Spleen (tissue), 11 donors: Measurements from ENCODE around the gene ZNF672. TPM values are rescaled to one million over a fixed set of nuclear protein-coding genes. Genes with fewer than 3 reads are reported as not detected.
"Not testable (repeated sequence)": the region's sequence is repeated elsewhere in the genome, so short reads cannot be mapped to it uniquely, and the experiment has no call there.

Experiments used
- DNase-seq: peaks from one replicate; pipeline ENCODE4 v3.0.0-alpha.2; 2020
- H3K27ac ChIP-seq, 8 donors: fragments of 200-600 bp; sonication (generic) in 7 of 8; 1 replicate in 4 of 8; 2 replicates in 4 of 8; pipeline versions ENCODE4 v1.5.0 to v1.8.0; 2016 to 2021; ENCODE audit warnings: inconsistent platforms in 4 of 8, mild to moderate bottlenecking in 4 of 8, moderate library complexity in 1 of 8
- H3K27me3 ChIP-seq, 7 donors: fragments of 200-600 bp; sonication (generic) in 6 of 7; replicated peaks in 1 of 7; 1 replicate in 4 of 7; 2 replicates in 3 of 7; pipeline versions ENCODE4 v1.5.0 to v1.8.0; 2016 to 2021; ENCODE audit warnings: inconsistent platforms in 3 of 7, mild to moderate bottlenecking in 1 of 7
- H3K36me3 ChIP-seq, 6 donors: fragments of 200-600 bp; sonication (generic) in 5 of 6; 1 replicate in 4 of 6; 2 replicates in 2 of 6; pipeline versions ENCODE4 v1.5.0 to v1.8.0; 2016 to 2021; ENCODE audit warnings: inconsistent platforms in 2 of 6
- H3K4me1 ChIP-seq, 6 donors: fragments of 200-600 bp; sonication (generic) in 5 of 6; 1 replicate in 3 of 6; 2 replicates in 3 of 6; pipeline versions ENCODE4 v1.5.0 to v1.8.0; 2016 to 2021; ENCODE audit warnings: inconsistent platforms in 3 of 6
- H3K4me3 ChIP-seq, 8 donors: fragments of 200-600 bp; sonication (generic) in 7 of 8; 1 replicate in 4 of 8; 2 replicates in 4 of 8; pipeline versions ENCODE4 v1.5.0 to v1.8.0; 2016 to 2021; ENCODE audit warnings: inconsistent platforms in 4 of 8, mild to moderate bottlenecking in 4 of 8, moderate library complexity in 2 of 8
- H3K9me3 ChIP-seq, 8 donors: fragments of 200-600 bp; sonication (generic) in 7 of 8; 1 replicate in 4 of 8; 2 replicates in 4 of 8; pipeline versions ENCODE4 v1.5.0 to v1.8.0; 2016 to 2021; ENCODE audit warnings: inconsistent platforms in 4 of 8
- POLR2A ChIP-seq, 3 donors: fragments of 450-650 bp; IDR thresholded peaks; one replicate each; pipeline ENCODE4 v1.5.1; 2017; ENCODE audit warnings: antibody characterized with exemption in 3 of 3, mild to moderate bottlenecking in 1 of 3
- POLR2AphosphoS5 ChIP-seq, 3 donors: sonication (generic); formaldehyde crosslinking; IDR thresholded peaks; one replicate each; pipeline ENCODE4 v1.5.1; 2017; ENCODE audit warnings: antibody characterized with exemption in 3 of 3
- WGBS, 5 donors: extraction: QIAGEN DNeasy Blood & Tissue Kit in 3 of 5; methylation state at CpG; one replicate each; pipeline versions ENCODE4 v1.1.5 to v1.1.7; 2013 to 2018; 5-methylcytosine and 5-hydroxymethylcytosine counted together
- intact Hi-C: fragments of 100-400 bp; cut with DNase I; formaldehyde crosslinking; loops from one replicate; pipeline ENCODE4 v1.15.0; 2023; ENCODE audit warnings: low total_unique reads
- polyA plus RNA-seq, 3 donors: library from polyadenylated mRNA; stranded (reverse); fragments of 200-250 nt; gene quantifications; one replicate each; pipeline ENCODE4 v1.2.1, GENCODE V29; 2013
- total RNA-seq, 7 donors: library from RNA; depleted of rRNA in 3 of 7; stranded (reverse); fragments of >200 nt in 3 of 7; fragmentation: NEBNext Ultra II Directional in 4 of 7; extraction: Animal tissue kit (Norgen Biotek cat#: 25700) in 4 of 7; gene quantifications; one replicate each; pipeline versions ENCODE4 v1.1.0 to v1.2.1, GENCODE V29; 2016 to 2021
- TF ChIP-seq, protein P1 (sequence below), 11 experiments: fragments of 200-600 bp in 7 of 11; fragments of 450-650 bp in 4 of 11; sonication (generic) in 4 of 11; IDR thresholded peaks in 8 of 11; conservative IDR thresholded peaks in 3 of 11; 1 replicate in 7 of 11; 2 replicates in 4 of 11; pipeline versions ENCODE4 v1.4.0 to v1.8.0; 2016 to 2021; ENCODE audit warnings: antibody characterized with exemption in 11 of 11, inconsistent platforms in 4 of 11, mild to moderate bottlenecking in 1 of 11
- donor health status: healthy with polysubstance abuse.
- donor health status: DM: no; HTN: no; CAD: no; lungs with moderate emphysema.
- donor health status: DM: no; HTN: no; CAD: no.
- donor health status: Bipolar disorder and iron deficiency.
- donor health status: healthy.
- donor health status: DM: no; HTN: no; CAD: no.
- donor health status: DM: yes; HTN: yes; CAD: no.

The ZNF672 gene
- total and polyA plus RNA-seq, 10 donors = 13.2 to 43.1 (median 36.1) TPM

DNA sequence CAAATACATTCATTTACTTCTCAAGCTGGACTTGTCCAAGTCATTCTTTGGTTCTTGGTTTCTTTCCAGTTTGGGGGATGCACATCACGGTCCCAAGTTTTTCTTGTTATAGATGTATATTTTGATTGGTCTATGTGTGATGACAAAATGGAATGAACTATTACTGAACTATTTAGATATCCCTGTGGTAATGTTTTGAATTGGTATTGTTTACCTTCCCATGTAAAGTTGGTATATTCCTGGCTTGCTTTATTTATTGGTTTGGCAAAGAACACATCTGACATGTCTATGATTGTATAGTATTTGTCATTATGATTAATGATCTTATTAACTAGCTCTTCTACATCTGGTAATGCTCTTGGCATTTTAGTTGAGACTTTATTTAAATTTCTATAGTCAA lies 43.2 kb downstream of the ZNF672 start:
- WGBS, 5 donors = 88 to 96% (median 92%) methylated on average over 1 of the region's 1 CpG
- TF ChIP-seq, protein P1, sequence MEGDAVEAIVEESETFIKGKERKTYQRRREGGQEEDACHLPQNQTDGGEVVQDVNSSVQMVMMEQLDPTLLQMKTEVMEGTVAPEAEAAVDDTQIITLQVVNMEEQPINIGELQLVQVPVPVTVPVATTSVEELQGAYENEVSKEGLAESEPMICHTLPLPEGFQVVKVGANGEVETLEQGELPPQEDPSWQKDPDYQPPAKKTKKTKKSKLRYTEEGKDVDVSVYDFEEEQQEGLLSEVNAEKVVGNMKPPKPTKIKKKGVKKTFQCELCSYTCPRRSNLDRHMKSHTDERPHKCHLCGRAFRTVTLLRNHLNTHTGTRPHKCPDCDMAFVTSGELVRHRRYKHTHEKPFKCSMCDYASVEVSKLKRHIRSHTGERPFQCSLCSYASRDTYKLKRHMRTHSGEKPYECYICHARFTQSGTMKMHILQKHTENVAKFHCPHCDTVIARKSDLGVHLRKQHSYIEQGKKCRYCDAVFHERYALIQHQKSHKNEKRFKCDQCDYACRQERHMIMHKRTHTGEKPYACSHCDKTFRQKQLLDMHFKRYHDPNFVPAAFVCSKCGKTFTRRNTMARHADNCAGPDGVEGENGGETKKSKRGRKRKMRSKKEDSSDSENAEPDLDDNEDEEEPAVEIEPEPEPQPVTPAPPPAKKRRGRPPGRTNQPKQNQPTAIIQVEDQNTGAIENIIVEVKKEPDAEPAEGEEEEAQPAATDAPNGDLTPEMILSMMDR (IDR thresholded peaks at IDR 0.05 in 8 of 11, conservative IDR thresholded peaks at IDR 0.05 in 3 of 11) = no peak
- TF ChIP-seq POLR2AphosphoS5 (IDR thresholded peaks at IDR 0.05) (no peak), POLR2A (IDR thresholded peaks at IDR 0.05) (no peak)

DNA sequence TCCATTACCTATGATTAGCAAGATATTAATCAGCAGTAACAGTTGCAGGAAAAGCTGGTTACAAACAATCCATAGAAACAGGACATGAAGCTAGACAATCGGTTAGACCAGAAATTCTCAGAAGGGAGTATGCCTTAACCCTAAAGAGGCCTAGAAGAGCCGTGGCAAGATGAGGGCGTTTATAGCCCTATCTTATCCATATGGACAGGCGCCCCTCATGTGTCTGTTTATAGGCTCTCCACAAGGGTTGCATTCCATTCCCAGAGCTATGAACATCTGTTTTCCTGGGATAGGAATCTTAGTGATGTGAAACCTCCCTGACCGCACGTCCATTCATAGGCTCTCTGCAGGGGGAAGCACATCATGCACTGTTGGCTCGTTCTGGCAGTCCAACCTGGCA lies 44.4 kb downstream of the ZNF672 start:
- H3K9me3 ChIP-seq, intact Hi-C loops, H3K4me3 ChIP-seq, DNase-seq, H3K36me3 ChIP-seq, H3K27me3 ChIP-seq, H3K27ac ChIP-seq: not testable (repeated sequence)
- peaks cover 0 to 20% (median 10%) of the 10 kb centered on the region in 6 donors for H3K4me1 ChIP-seq
- 72 to 85% (median 79%) methylated on average over 7 of the region's 7 CpGs for WGBS, 5 donors

More for the DNA sequence above, 43.2 kb downstream of the ZNF672 start:
- Histone ChIP-seq H3K9me3 (no peaks in the 10 kb centered on the region), H3K27ac (no peak overlapping the region), H3K36me3 (no peaks in the 10 kb centered on the region), H3K4me3 (no peak overlapping the region), H3K4me1 (peaks cover 0 to 13% (median 7%) of the 10 kb centered on the region in 6 donors), H3K27me3 (no peaks in the 10 kb centered on the region)
- intact Hi-C loops = no loop called here
- no peak for DNase-seq

DNA sequence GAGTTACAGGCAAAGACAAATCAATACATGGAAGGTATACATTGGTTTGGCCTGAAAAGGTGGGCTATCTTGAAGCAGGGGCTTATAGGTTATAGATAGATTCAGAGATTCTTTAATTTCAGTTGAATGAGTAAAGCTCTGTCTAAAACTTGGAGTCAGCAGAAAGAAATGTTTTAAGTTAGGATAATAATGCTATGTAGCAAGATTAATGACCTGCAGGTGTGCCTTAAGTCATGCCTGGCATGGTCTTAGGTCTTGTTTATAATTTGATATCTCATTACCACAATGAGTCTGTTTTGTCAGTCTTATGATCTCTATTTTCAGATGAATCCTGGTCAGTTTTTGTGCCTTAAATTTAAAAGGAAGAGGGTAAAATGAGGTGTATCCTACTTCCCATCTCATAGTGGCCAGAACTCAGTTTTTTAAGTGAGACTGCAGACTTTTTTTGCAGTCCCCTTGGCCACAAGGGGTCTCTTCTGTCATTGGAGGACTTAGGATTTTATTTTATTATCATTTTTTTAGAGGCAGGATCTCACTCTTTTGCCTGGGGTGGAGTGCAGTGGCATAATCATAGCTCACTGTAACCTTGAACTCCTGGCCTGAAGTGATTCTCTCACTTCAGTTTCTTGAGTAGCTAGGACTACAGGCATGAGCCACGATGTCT lies 46.7 kb downstream of the ZNF672 start:
- Histone ChIP-seq H3K27ac (no peak overlapping the region), H3K4me1 (peaks cover 0 to 20% (median 10%) of the 10 kb centered on the region in 6 donors), H3K27me3 (no peaks in the 10 kb centered on the region), H3K36me3 (no peaks in the 10 kb centered on the region), H3K9me3 (no peaks in the 10 kb centered on the region), H3K4me3 (no peak overlapping the region)
- intact Hi-C loops = no loop called here
- TF ChIP-seq, protein P1 (IDR thresholded peaks at IDR 0.05 in 8 of 11, conservative IDR thresholded peaks at IDR 0.05 in 3 of 11) = no peak
- TF ChIP-seq POLR2AphosphoS5 (IDR thresholded peaks at IDR 0.05) = no peak
- no peak for TF ChIP-seq POLR2A (IDR thresholded peaks at IDR 0.05)
- no peak for DNase-seq
- WGBS, 5 donors = 49 to 78% (median 66%) methylated on average over 1 of the region's 1 CpG

DNA sequence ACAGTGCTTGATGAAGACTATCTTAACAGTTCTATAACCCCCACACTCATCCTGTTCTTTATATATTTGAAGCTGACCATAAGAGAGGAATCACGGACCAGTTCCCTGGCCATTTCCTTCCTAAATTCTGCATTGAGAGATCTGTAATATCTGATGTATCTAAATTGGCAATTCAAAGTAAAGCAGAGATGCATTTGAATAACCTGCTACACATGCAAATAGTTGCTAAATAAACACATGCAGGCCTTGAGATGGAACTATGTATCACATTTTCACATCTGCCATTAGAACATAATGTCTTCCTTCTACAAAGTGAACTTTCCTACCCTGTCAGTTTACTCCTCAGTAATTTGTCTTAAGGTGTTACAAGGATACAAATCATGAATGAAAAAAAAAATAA lies 47.6 kb downstream of the ZNF672 start:
- Histone ChIP-seq H3K9me3 (no peaks in the 10 kb centered on the region), H3K27ac (peak overlapping the region in 3 of 8 donors; percentile 26 to 28 (median 27)), H3K36me3 (no peaks in the 10 kb centered on the region), H3K27me3 (no peaks in the 10 kb centered on the region), H3K4me1 (peaks cover 0 to 20% (median 10%) of the 10 kb centered on the region in 6 donors), H3K4me3 (no peak overlapping the region)
- 36 to 69% (median 45%) methylated on average over 1 of the region's 1 CpG for WGBS, 5 donors
- TF ChIP-seq, protein P1 (IDR thresholded peaks at IDR 0.05 in 8 of 11, conservative IDR thresholded peaks at IDR 0.05 in 3 of 11) = no peak
- TF ChIP-seq POLR2A (IDR thresholded peaks at IDR 0.05) (no peak), POLR2AphosphoS5 (IDR thresholded peaks at IDR 0.05) (no peak)
- intact Hi-C loops = no loop called here
- no peak for DNase-seq
